K562 (cell line): ENCODE measurements around the gene NQO2. TPM values are rescaled to one million over a fixed set of nuclear protein-coding genes. Genes with fewer than 3 reads are reported as not detected.

Experiments
- ASH1L ChIP-seq: fragments of 450-650 bp; IDR thresholded peaks from 2 replicates; pipeline ENCODE4 v1.6.1; 2018; ENCODE audit warnings: borderline replicate concordance, mild to moderate bottlenecking, low read depth; ENCODE audit not compliant: partially characterized antibody
- CBFA2T2 ChIP-seq: fragments of 450-650 bp; conservative IDR thresholded peaks from 2 replicates; pipeline ENCODE4 v1.6.1; 2017; ENCODE audit warnings: mild to moderate bottlenecking
- DMBX1 ChIP-seq: fragments of 250-450 bp; sonication (Bioruptor Pico); IDR thresholded peaks from 2 replicates; pipeline ENCODE4 v1.8.0; 2022; ENCODE audit warnings: inconsistent platforms, mild to moderate bottlenecking, moderate library complexity, borderline replicate concordance
- KDM2B ChIP-seq: fragments of 250-450 bp; sonication (Bioruptor Pico); IDR thresholded peaks from 2 replicates; pipeline ENCODE4 v1.8.0; 2021; ENCODE audit warnings: mild to moderate bottlenecking, moderate library complexity
- MITF ChIP-seq: IDR thresholded peaks from 2 replicates; pipeline ENCODE4 v1.6.1; 2014; ENCODE audit warnings: antibody characterized with exemption
- PHB2 ChIP-seq: fragments of 450-650 bp; IDR thresholded peaks from 2 replicates; pipeline ENCODE4 v1.6.1; 2017; ENCODE audit warnings: low read depth
- SRSF3 ChIP-seq: fragments of 200-400 bp; formaldehyde crosslinking; IDR thresholded peaks from 2 replicates; pipeline ENCODE4 v1.6.1; 2016; ENCODE audit warnings: mild to moderate bottlenecking, low read length, moderate library complexity; ENCODE audit not compliant: insufficient read depth
- ZNF324 ChIP-seq: fragments of 250-450 bp; sonication (Bioruptor Pico); IDR thresholded peaks from 2 replicates; pipeline ENCODE4 v1.4.0; 2020; ENCODE audit warnings: mild to moderate bottlenecking
- ZNF584 ChIP-seq: fragments of 200-800 bp; sonication (Bioruptor generic); IDR thresholded peaks from 2 replicates; pipeline ENCODE4 v1.6.1; 2016; ENCODE audit warnings: low read depth, mild to moderate bottlenecking, missing genetic modification characterization, missing compliant biosample characterization
- ZNF668 ChIP-seq: fragments of 250-450 bp; sonication (Bioruptor Pico); IDR thresholded peaks from 2 replicates; pipeline ENCODE4 v1.8.0; 2022; ENCODE audit warnings: mild to moderate bottlenecking, inconsistent platforms
- polyA plus RNA-seq, 8 experiments: library from polyadenylated mRNA; depleted of rRNA in 4 of 8; stranded (reverse) in 5 of 8; unstranded in 3 of 8; fragments of >200 nt; fragmentation: Nextera tagmentation in 2 of 8; fragmentation: Illumina TruSeq in 1 of 8; extraction: Ambion mirVana in 2 of 8; extraction: Trizol in 1 of 8; gene quantifications; 2 replicates each; pipeline versions ENCODE4 v1.2.1 to v1.2.3, GENCODE V29; 2011 to 2014; ENCODE audit warnings: inconsistent platforms in 1 of 8, missing spikeins in 1 of 8
- total RNA-seq, 7 experiments: library from RNA; depleted of rRNA in 6 of 7; stranded (reverse); fragments of >200 nt in 6 of 7; fragmentation: Illumina TruSeq in 2 of 7; extraction: Trizol in 2 of 7; gene quantifications; 2 replicates each; pipeline versions ENCODE4 v1.2.1 to v1.2.3, GENCODE V29; 2011 to 2021; ENCODE audit warnings: low replicate concordance in 1 of 7
- TF ChIP-seq, protein P1 (sequence below): fragments of 450-650 bp; IDR thresholded peaks from 2 replicates; pipeline ENCODE4 v1.6.1; 2016; ENCODE audit warnings: mild to moderate bottlenecking
- TF ChIP-seq, protein P2 (sequence below): fragments of 250-450 bp; sonication (Bioruptor Pico); IDR thresholded peaks from 2 replicates; pipeline ENCODE4 v1.5.0; 2020; ENCODE audit warnings: mild to moderate bottlenecking
- TF ChIP-seq, protein P3 (sequence below): fragments of 450-650 bp; IDR thresholded peaks from 2 replicates; pipeline ENCODE4 v1.6.1; 2017; ENCODE audit warnings: antibody characterized with exemption, mild to moderate bottlenecking
- TF ChIP-seq, protein P4 (sequence below): conservative IDR thresholded peaks from 2 replicates; pipeline ENCODE4 v1.6.1; 2011; ENCODE audit warnings: low read depth, mild to moderate bottlenecking, low read length; ENCODE audit not compliant: control insufficient read depth

Gene NQO2
- total and polyA plus RNA-seq, 9 of the 15 experiments (the other 6 are each of a cell fraction or from before 2014, with no cell fraction given), result 54.6 to 214 (median 116) TPM

DNA sequence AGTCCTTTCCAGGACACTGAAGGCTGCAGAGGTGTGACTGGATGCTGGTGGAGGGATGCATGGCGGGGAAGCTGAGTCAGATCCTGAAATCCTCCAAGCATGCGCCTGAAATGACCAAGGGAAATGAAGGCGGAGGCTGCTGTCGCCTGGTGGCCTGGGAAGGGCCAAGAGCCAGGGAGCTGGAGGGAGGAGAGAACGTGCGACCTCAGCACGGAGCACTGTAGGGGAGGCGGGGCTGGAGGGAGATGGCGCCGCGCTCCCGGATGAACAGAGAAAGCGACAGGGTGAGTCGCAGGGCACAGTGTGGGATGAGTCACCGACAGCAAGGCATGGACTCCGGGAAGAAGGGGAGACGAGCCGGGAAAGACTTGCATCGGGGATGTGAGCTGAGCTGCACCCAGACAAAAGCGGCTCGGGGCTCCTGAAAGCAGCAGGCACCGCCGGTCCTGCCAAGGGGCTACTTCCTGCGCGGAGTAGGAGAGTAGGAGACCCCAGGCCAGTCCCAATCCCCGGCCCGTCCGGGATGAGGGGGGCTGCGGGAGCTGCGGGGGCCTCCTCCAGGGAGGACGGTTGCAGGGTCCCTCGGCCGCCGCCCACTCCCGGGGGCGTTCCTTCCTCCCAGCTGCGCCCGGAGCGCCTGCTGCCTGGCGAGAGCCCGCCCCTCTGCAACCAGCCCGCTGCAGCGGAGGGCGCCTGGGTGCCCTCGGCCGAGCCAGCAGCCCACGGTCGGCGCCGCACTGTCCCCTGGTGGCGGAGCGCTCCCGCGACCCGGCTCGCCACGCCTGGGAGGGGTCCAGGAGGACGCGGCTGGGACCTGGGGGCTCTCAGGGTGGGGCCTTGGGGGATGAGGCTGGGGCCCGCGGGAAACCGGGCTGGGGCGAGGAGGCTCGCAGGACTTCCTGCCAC is 11.0 kb upstream of the NQO2 start (continued):
- TF ChIP-seq, protein P1, sequence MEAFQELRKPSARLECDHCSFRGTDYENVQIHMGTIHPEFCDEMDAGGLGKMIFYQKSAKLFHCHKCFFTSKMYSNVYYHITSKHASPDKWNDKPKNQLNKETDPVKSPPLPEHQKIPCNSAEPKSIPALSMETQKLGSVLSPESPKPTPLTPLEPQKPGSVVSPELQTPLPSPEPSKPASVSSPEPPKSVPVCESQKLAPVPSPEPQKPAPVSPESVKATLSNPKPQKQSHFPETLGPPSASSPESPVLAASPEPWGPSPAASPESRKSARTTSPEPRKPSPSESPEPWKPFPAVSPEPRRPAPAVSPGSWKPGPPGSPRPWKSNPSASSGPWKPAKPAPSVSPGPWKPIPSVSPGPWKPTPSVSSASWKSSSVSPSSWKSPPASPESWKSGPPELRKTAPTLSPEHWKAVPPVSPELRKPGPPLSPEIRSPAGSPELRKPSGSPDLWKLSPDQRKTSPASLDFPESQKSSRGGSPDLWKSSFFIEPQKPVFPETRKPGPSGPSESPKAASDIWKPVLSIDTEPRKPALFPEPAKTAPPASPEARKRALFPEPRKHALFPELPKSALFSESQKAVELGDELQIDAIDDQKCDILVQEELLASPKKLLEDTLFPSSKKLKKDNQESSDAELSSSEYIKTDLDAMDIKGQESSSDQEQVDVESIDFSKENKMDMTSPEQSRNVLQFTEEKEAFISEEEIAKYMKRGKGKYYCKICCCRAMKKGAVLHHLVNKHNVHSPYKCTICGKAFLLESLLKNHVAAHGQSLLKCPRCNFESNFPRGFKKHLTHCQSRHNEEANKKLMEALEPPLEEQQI, result no peak
- TF ChIP-seq MITF, result no peak
- TF ChIP-seq, protein P2, sequence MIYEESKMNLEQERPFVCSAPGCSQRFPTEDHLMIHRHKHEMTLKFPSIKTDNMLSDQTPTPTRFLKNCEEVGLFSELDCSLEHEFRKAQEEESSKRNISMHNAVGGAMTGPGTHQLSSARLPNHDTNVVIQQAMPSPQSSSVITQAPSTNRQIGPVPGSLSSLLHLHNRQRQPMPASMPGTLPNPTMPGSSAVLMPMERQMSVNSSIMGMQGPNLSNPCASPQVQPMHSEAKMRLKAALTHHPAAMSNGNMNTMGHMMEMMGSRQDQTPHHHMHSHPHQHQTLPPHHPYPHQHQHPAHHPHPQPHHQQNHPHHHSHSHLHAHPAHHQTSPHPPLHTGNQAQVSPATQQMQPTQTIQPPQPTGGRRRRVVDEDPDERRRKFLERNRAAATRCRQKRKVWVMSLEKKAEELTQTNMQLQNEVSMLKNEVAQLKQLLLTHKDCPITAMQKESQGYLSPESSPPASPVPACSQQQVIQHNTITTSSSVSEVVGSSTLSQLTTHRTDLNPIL (CRISPR knock-in tag), result no peak
- no peak for TF ChIP-seq ZNF584
- TF ChIP-seq CBFA2T2, result no peak; the same call in 1 of the 2 replicates
- TF ChIP-seq, protein P3, sequence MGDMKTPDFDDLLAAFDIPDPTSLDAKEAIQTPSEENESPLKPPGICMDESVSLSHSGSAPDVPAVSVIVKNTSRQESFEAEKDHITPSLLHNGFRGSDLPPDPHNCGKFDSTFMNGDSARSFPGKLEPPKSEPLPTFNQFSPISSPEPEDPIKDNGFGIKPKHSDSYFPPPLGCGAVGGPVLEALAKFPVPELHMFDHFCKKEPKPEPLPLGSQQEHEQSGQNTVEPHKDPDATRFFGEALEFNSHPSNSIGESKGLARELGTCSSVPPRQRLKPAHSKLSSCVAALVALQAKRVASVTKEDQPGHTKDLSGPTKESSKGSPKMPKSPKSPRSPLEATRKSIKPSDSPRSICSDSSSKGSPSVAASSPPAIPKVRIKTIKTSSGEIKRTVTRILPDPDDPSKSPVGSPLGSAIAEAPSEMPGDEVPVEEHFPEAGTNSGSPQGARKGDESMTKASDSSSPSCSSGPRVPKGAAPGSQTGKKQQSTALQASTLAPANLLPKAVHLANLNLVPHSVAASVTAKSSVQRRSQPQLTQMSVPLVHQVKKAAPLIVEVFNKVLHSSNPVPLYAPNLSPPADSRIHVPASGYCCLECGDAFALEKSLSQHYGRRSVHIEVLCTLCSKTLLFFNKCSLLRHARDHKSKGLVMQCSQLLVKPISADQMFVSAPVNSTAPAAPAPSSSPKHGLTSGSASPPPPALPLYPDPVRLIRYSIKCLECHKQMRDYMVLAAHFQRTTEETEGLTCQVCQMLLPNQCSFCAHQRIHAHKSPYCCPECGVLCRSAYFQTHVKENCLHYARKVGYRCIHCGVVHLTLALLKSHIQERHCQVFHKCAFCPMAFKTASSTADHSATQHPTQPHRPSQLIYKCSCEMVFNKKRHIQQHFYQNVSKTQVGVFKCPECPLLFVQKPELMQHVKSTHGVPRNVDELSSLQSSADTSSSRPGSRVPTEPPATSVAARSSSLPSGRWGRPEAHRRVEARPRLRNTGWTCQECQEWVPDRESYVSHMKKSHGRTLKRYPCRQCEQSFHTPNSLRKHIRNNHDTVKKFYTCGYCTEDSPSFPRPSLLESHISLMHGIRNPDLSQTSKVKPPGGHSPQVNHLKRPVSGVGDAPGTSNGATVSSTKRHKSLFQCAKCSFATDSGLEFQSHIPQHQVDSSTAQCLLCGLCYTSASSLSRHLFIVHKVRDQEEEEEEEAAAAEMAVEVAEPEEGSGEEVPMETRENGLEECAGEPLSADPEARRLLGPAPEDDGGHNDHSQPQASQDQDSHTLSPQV, result peak; percentile 66
- peak; percentile 42 for TF ChIP-seq KDM2B (CRISPR knock-in tag)
- TF ChIP-seq, protein P4, sequence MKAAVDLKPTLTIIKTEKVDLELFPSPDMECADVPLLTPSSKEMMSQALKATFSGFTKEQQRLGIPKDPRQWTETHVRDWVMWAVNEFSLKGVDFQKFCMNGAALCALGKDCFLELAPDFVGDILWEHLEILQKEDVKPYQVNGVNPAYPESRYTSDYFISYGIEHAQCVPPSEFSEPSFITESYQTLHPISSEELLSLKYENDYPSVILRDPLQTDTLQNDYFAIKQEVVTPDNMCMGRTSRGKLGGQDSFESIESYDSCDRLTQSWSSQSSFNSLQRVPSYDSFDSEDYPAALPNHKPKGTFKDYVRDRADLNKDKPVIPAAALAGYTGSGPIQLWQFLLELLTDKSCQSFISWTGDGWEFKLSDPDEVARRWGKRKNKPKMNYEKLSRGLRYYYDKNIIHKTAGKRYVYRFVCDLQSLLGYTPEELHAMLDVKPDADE, result peak; percentile 73
- no peak for TF ChIP-seq SRSF3
- TF ChIP-seq DMBX1, result peak; percentile 27; the same call in 1 of the 2 replicates
- TF ChIP-seq ZNF668 (CRISPR knock-in tag), result no peak
- TF ChIP-seq ZNF324 (CRISPR knock-in tag), result no peak
- no peak for TF ChIP-seq ASH1L
- TF ChIP-seq PHB2, result peak; percentile 28; the same call in 1 of the 2 replicates
